Measurements from ENCODE around the gene ANTKMT.
A peak's percentile ranks its signal among the peaks of the same experiment; 100 is the strongest.

Gene ANTKMT

GRCh38 chr16:695355-696089, 25.4 kb upstream of the ANTKMT start:
- peak in 8 of 10 donors; percentile 63 to 96 (median 76) for DNase-seq
- intact Hi-C loops (cut with DNase I) = no loop called here

DNA sequence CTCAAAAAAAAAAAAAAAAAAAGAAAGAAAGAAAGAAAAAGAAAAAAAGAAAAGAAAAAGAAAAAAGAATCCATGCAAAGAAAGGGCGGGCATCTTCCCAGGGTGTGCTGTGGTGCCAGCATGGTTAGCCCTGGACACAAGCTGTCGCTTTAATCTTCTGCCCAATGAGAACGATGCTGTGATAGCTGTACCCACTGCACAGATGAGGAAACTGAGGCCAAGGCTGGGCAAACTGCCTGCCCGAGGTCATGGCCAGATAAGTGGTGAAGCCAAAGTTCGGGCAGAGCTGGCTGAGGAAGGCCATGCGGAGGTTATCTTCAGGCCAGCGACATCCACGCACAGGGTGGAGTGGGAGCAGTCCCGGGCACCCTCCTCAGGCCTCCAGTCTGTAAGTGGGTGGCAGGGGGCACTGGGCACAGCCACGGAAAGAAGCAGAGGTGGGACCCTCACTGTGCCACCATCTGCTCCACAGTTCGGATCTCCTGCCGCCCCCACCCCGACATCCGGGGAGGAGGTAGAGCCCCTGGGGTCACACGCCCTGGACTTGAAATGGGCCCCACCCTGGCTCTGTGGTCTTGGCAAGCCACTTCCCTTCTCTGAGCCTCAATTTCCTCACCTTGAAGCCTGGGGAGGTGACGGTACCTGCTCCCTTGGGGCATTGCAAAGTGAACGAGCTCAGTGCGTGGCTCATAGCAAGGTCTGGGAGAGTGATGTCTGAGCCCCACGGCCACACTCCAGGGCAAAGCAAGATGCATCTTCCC, 21.9 kb upstream of the ANTKMT start:
- DNase-seq = no peak
- intact Hi-C loops (cut with DNase I) = no loop called here

GRCh38 chr16:700684-701584, 20.0 kb upstream of the ANTKMT start:
- no peak for DNase-seq
- intact Hi-C loops (cut with DNase I) = no loop called here

DNA sequence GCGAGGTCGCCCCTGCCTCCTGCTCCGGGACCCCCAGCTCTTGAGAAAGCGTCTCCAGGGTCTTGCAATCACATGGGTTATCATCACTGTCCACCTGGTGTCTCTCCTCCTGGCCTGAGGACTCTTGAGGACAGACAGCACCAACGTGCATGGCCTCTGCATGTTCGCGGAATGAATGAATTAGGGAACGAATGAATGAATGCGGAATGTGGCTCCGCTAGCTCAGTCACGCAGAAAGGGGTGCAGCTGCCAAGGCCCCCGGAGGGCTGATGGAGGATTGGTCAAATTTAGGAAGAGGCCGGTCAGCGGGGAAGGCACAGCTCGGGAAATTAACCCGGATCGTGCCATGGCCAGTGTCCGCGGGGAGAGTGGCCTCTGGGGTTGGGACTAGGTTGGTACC, 18.6 kb upstream of the ANTKMT start:
- intact Hi-C loops (cut with DNase I) = no loop called here

DNA sequence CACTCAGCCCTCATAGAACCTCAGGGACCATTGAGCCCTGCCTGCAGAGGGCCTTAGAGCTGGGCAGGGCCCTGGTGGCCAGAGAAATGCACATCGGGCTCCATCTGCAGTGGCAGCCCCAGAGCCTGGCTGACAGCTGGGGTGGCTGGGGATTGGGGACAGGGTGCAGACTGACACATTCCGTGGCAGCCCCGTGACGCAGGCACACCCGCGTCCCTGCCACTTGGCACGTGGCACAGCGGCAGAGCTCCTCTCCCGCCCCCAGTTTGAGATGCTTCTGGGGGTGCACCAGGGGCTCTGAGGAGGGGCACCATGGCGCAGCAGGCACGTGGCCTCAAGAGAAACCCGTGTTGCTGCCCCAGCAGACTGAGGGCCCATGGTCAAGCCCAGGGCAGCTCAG, 17.5 kb upstream of the ANTKMT start:
- intact Hi-C loops (cut with DNase I) = no loop called here
- DNase-seq = peak in 4 of 10 donors; percentile 53 to 92 (median 83)

More for the DNA sequence above, 18.6 kb upstream of the ANTKMT start:
- DNase-seq = no peak

DNA sequence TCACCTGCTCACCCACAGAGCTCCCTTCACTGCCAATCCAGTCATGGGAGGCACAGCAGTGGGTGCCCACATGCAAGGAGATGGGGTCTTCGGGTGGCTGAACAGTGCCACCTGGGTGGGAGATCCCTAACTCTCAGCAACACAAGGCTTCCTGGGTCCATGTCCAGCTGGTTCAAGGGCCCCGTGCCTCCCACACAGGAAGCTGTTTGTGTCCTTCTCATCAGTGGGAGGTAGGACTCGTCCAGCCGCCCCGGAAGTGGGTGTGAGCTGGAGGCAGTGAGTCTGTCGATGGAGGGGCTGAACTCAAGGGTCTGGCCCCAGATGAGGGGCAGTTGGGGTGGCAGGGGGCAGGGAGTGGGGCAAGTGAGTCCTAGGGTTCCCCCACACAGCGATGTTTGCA, 16.9 kb upstream of the ANTKMT start:
- DNase-seq = no peak
- intact Hi-C loops (cut with DNase I) = no loop called here

GRCh38 chr16:704552-705380, 16.2 kb upstream of the ANTKMT start:
- intact Hi-C loops (cut with DNase I) = no loop called here
- DNase-seq = no peak

- intact Hi-C loops (cut with DNase I) = no loop called here
- peak in 8 of 10 donors; percentile 64 to 96 (median 75) for DNase-seq
Measured at GRCh38 chr16:705431-706188, 15.3 kb upstream of the ANTKMT start, which contains the start of gene FBXL16. Gene FBXL16 (minus strand): TSS chr16:705801. CDS start chr16:697405, 8,396 bp downstream.

- intact Hi-C loops (cut with DNase I) = no loop called here
- DNase-seq = no peak
Measured at GRCh38 chr16:706189-707061, 14.5 kb upstream of the ANTKMT start.

- intact Hi-C loops (cut with DNase I) = no loop called here
- no peak for DNase-seq
Measured at GRCh38 chr16:707062-707538, 13.8 kb upstream of the ANTKMT start.

GRCh38 chr16:708019-708418, 12.9 kb upstream of the ANTKMT start:
- DNase-seq = no peak
- intact Hi-C loops (cut with DNase I) = no loop called here

DNA sequence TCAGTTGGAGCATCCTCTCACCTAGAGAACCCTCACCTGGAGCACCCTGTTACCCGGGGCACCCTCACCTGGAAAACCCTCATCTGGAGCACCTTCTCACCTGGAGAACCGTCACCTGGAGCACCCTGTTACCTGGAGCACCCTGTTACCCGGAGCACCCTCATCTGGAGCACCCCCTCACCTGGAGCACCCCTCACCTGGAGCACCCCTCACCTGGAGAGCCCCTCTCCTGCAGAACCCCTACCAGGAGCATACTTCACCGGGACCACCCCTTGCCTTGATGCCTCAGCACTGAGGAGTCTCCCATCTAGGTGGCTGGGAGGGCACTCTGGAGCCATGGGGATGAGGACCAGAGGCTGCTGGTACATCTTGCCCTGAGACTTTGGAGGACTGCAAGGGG, 12.0 kb upstream of the ANTKMT start:
- no peak for DNase-seq
- intact Hi-C loops (cut with DNase I) = no loop called here

- DNase-seq = peak; percentile 77 to 99 (median 95)
- intact Hi-C loops (cut with DNase I) = loop anchor here (2.0 kb wide), 3 partner anchors 31 to 393 kb away; partner anchors contain the start of gene CIAO3
Measured at GRCh38 chr16:709566-710499, 11.1 kb upstream of the ANTKMT start.

GRCh38 chr16:710500-711075, 10.4 kb upstream of the ANTKMT start:
- intact Hi-C loops (cut with DNase I) = loop anchor here (2.0 kb wide), 3 partner anchors 30 to 392 kb away; partner anchors contain the start of gene CIAO3
- no peak for DNase-seq

GRCh38 chr16:711084-711483, 9.9 kb upstream of the ANTKMT start:
- intact Hi-C loops (cut with DNase I) = loop anchor here (2.0 kb wide), 3 partner anchors 30 to 392 kb away; partner anchors contain the start of gene CIAO3
- DNase-seq = no peak

Data from posterior cingulate gyrus (tissue), 11 donors.